ENCODE data around the gene CASZ1.

GRCh38 chr1:10617318-10617717, 179.1 kb downstream of the CASZ1 start:
- TF ChIP-seq, protein P1, sequence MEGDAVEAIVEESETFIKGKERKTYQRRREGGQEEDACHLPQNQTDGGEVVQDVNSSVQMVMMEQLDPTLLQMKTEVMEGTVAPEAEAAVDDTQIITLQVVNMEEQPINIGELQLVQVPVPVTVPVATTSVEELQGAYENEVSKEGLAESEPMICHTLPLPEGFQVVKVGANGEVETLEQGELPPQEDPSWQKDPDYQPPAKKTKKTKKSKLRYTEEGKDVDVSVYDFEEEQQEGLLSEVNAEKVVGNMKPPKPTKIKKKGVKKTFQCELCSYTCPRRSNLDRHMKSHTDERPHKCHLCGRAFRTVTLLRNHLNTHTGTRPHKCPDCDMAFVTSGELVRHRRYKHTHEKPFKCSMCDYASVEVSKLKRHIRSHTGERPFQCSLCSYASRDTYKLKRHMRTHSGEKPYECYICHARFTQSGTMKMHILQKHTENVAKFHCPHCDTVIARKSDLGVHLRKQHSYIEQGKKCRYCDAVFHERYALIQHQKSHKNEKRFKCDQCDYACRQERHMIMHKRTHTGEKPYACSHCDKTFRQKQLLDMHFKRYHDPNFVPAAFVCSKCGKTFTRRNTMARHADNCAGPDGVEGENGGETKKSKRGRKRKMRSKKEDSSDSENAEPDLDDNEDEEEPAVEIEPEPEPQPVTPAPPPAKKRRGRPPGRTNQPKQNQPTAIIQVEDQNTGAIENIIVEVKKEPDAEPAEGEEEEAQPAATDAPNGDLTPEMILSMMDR (IDR thresholded peaks at IDR 0.05; ENCODE audit: insufficient read depth, low read length, poor library complexity, severe bottlenecking) = no peak
- no peak for TF ChIP-seq EZH2phosphoT487 (conservative IDR thresholded peaks at IDR 0.05; ENCODE audit: low read length)
